Mucosa of gallbladder (tissue), 1 donor: ENCODE data around the gene CSNK1G3. TPM values are rescaled to one million over a fixed set of nuclear protein-coding genes. Genes with fewer than 3 reads are reported as not detected.
"Not testable (repeated sequence)": the region's sequence is repeated elsewhere in the genome, so short reads cannot be mapped to it uniquely, and the experiment has no call there.

Source experiments
- DNase-seq: peaks from one replicate; pipeline ENCODE4 v3.0.0-alpha.2; 2020; ENCODE audit warnings: low spot score
- total RNA-seq: library from RNA; stranded (reverse); gene quantifications from one replicate; pipeline ENCODE4 v1.2.1, GENCODE V29; 2021
- donor health status: DM: no; HTN: no; CAD: no.

CSNK1G3 gene
- total RNA-seq, 1 donor from 2014 or later = 48.0 TPM

GRCh38 chr5:123559434-123559775, 47.4 kb downstream of the CSNK1G3 start:
- no peak for DNase-seq

DNA sequence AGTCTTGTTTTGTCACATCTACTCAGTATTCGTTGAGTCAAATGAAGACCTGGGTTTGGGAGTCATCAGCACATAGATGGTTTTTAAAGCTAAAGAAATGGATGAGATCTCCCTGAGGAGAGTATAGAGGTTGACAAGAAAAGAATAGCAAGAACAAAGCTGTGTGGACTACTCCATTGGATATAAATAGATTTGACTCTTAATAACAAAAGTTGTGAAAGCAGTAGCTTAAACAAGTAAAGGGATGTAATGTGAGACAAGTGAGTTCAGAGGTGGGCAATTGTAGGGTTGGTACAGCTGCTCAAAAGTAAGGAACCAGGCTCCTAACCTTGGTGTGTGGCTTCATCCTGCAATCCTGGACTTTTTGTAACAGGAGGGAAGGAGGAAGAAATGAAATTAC, 49.3 kb downstream of the CSNK1G3 start:
- DNase-seq = no peak

GRCh38 chr5:123571927-123572326, 60.0 kb downstream of the CSNK1G3 start:
- no peak for DNase-seq

DNA sequence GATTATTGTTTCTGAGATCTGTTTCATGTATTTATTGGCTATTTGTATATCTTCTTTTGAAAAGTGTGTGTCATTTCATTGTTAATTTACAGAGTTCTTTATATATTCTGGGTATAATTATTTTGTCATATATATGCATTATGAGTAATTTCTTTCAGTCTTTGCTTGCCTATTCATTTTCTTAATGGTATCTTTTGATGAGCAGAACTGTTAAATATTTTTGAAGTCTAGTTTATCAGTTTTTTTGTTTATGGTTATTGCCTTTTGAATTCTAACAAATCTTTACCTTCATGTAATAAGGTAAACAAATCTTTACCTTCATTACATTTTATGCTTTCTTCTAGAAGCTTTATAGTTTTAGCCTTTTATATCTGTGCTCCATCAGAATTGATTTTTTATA, 66.4 kb downstream of the CSNK1G3 start:
- no peak for DNase-seq

GRCh38 chr5:123579410-123579809, 67.4 kb downstream of the CSNK1G3 start:
- DNase-seq = no peak

DNA sequence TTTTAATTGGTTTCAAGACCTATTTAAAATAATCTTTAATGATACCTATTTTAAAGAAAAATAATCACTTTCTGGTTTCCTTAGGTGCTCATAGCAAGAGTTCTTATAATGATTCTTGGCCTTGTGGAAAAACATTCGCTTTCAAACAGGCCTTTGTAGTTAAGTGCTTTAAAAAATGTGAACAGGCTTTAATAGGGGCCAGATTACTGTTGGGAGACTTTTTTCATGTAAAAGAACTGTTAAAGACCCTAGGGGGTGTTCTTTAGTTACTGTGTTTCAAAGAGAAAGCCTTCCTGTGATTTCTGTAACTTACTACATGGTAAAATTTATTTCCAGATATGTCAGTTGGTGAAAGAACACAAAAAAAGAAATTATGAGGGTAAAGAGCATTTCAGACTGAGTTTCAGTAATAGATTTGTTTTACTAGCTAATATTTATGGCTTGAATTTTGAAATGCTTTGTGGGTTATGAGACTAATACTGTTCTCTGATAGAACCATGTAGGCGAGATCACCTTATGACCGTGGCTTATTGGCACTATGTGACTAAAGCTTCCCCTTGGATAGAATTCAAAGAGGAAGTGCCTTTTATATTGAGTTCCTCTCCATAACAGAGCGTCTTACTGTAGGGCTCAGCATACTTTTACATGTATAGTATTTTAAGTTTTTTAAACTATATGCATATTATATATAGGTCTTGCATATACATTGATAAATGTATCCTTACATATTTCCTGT, 70.7 kb downstream of the CSNK1G3 start:
- DNase-seq = no peak

DNA sequence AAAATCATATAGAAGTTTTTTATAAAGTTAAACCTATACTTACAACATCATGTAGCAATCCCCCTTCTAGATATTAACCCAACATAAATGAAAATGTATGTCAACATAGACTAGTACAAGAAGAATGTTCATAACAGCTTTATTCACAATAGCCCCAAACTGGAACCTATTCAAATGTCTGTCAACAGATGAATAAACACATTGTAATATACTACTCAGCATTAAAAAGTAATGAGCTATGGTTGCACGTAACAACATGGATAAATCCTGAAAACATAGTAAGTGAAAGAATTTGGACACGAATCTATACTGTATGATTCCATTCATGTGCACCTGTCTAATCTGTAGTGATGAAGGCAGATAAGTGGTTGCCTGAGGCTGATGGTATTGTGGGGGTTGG, 73.9 kb downstream of the CSNK1G3 start:
- no peak for DNase-seq

- DNase-seq = no peak
Observed at GRCh38 chr5:123594434-123594833, 82.5 kb downstream of the CSNK1G3 start.

GRCh38 chr5:123597018-123597417, 85.0 kb downstream of the CSNK1G3 start:
- no peak for DNase-seq

DNA sequence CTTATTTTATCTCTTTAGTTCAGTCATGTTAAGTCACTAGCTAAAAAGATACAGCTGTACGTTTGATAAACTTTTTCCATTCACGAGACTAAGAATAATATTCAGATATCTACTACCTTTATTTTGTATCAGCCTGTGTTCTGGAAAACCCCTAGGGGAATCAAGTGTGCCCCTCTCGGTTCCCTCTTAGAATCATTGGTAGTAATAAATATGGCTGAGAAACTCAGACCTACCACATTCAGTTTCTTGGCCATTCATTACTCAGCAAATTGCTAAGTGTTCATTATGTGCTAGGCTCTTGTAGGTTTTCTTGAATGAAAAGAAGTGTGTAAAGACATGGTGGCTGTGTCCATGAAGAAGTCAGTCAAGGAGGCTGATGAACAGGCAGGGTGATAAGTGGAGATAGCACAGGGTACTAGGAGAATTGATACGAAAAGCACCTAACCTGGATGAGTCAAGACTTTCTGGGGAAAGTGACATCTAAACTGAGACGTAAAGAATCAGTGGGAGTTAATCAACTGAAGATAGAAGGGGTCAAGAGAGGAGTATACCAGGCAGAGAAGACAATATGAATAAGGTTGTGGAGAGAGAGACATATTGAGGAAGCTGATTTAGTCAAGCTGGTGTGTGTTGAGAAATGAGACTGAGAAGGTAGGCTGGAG, 86.2 kb downstream of the CSNK1G3 start:
- no peak for DNase-seq

DNA sequence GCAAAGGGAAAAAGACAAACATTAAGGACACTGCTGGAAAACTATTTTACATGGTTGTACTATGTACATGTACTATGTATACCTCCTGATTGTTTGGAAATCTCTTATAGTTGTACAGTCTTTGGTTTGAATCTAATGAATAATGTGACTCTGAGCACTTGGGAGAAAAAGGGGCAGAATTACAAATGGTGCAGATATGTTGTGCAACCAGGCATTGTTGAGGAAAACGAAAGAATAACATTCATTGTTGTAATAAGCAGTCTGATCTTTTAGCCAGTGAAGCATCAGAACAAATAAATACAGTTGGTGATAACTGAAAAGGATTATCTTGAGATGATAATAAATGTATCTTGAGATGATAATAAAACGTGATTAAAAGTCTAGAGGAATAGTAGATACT, 87.2 kb downstream of the CSNK1G3 start:
- no peak for DNase-seq

- DNase-seq = no peak
Observed at GRCh38 chr5:123601610-123602009, 89.6 kb downstream of the CSNK1G3 start.

GRCh38 chr5:123605822-123606221, 93.8 kb downstream of the CSNK1G3 start:
- no peak for DNase-seq

DNA sequence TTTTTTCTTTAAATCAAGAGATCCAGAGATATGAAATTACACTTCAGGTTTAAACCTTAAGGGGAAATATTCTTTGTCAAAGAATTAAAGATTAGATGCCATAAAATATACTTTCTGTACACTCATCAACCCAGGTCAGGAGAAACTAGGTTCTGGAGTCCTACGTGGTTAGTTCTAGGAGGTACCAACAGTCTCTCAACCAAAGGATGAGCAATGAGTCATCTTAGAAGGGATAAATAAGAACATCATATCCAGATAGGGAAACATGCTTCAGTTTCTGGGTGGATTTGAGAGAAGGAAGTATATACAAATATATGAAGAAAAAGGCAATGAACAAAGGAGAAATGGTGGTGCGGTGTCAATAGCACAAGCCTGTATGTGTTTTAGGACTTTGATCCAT, 98.2 kb downstream of the CSNK1G3 start:
- DNase-seq = no peak

DNA sequence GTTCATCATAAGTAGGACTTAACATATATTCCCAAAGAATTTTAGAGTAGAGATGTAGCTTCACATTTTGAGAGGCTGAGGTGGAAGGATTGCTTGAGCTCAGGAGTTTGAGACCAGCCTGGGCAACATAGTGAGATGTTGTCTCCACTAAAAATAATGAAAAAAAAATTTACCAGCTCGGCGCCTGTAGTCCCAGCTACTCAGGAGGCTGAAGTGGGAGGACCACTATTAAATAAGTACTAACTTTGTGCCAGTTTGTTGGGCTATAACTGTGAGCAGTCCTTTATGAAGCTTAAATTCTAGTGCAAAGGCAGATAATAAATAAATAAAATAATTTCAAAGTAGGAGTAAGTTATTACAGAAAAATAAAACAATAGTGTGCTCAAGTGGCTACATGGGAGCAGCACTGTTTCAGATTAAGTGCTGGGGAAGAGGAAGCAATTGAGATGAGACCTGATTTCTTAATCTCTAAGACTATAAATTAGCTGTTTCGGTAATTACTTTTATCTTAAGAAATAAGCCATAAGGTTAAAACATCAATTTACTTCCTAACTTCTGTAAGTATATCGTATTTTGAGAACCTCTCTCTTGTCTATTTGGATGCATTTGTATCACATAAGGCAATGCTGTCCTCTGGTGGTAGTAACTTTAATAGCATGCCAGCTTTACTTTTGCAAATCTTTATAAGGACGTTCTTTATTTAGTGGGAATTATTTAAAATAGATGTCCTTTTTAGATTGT, 98.9 kb downstream of the CSNK1G3 start:
- DNase-seq = peak; percentile 24

GRCh38 chr5:123611406-123611709, 99.4 kb downstream of the CSNK1G3 start:
- DNase-seq = no peak

DNA sequence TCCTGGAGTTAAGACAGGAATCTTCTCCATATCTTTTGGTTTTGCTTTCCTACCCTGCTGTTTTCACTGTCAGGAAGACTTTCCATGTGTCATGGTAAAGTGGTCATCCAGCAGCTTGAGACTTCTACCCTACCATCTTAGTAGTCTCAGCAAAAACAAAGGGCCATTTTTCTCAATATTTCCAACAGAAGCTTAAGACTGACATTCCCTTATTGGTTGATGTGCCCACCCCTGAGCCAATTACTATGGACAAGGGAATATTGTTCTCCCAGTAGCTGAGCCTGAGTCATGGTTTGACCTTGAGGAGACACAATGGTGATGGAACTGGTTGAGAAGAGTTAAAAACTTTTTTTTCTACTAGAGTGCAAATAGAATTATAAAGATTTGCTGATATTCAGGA, 105.6 kb downstream of the CSNK1G3 start:
- DNase-seq = no peak

GRCh38 chr5:123626051-123626450, 114.1 kb downstream of the CSNK1G3 start:
- no peak for DNase-seq

GRCh38 chr5:123628860-123629544, 117.0 kb downstream of the CSNK1G3 start:
- DNase-seq = no peak

- DNase-seq = no peak
Observed at GRCh38 chr5:123636006-123636405, 124.0 kb downstream of the CSNK1G3 start.

DNA sequence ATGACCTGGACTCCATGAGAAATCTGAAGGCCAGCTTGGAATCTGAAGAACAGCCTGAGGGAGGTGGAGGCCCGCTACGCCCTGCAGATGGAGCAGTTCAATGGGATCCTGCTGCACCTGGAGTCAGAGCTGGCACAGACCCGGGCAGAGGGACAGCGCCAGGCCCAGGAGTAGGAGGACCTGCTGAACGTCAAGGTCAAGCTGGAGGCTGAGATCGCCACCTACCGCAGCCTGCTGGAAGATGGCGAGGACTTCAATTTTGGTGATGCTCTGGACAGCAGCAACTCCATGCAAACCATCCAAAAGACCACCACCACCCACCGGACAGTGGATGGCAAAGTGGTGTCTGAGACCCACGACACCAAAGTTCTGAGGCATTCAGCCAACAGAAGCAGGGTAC, 125.1 kb downstream of the CSNK1G3 start:
- DNase-seq = not testable (repeated sequence)

DNA sequence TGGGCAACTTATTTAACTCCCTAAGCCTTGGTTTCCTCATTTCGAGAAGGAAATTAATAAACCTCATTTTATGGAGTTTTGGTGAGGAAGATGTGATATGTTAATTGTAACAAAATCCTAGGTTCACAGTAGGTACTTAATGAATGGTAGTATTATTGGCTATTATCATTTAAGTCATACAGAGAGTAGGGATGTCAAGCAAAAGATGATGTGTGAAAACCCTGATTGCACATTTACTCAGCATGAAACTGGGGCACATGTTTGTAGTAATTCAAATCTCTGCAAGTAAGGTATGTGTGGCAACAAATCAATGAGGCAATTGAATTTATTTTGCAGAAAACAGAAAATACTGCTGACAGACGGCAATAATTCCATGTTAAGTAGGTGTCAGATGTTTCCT, 127.3 kb downstream of the CSNK1G3 start:
- DNase-seq = no peak
